ENCODE data around the gene GRB2. TPM values are rescaled to one million over a fixed set of nuclear protein-coding genes. Genes with fewer than 3 reads are reported as not detected.

Gene GRB2
- total RNA-seq, 2 experiments from 2014 or later, result 149 to 155 TPM

DNA sequence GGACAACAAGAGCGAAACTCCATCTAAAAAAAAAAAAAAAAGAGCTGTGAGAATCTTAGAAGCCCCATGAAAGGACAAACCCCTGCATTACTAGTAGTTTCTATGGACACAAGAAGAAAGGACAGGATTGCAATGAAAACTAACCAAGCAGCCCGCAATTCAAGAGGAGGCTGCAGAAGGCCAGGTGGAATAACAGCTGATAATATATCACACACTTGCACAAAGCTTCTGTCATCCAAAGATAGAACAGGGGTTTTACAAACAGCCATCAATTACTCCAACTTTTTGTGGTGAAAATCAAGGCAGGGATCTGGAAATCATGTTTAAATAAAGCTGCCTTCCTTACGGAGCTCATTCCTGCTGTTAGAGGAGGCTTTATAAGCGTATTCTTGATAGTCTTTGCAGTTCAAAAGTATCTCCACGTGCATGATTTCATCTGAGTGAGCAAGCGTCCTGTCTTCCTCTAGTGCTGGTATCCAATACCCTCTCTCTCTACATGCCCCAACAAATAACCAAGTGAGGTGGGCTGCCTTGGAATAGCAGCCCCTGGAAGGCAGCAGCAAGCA lies 27.8 kb upstream of the GRB2 start:
- no peak for DNase-seq
- no peak overlapping the region for H3K4me3 Mint-ChIP-seq
- H3K27me3 Mint-ChIP-seq, result peaks cover 23% of the 10 kb centered on the region
- POLR2A ChIA-PET, result interaction anchor here (0.7 kb wide), 1 partner anchor 537 kb away, joined by 3 read pairs; no protein-coding TSS in a partner anchor
- H3K36me3 Mint-ChIP-seq, result no peaks in the 10 kb centered on the region
- ATAC-seq (ENCODE audit: low read depth), result no peak
- H3K27ac Mint-ChIP-seq, result no peak overlapping the region
- H3K4me1 Mint-ChIP-seq, result peaks cover 12% of the 10 kb centered on the region
- no peaks in the 10 kb centered on the region for H3K9me3 Mint-ChIP-seq

GRCh38 chr17:75430159-75430974 lies 24.9 kb upstream of the GRB2 start:
- H3K9me3 Mint-ChIP-seq, result no peaks in the 10 kb centered on the region
- DNase-seq, result no peak
- no peak overlapping the region for H3K4me3 Mint-ChIP-seq
- H3K36me3 Mint-ChIP-seq, result no peaks in the 10 kb centered on the region
- H3K27me3 Mint-ChIP-seq, result peaks cover 22% of the 10 kb centered on the region
- H3K4me1 Mint-ChIP-seq, result peaks cover 15% of the 10 kb centered on the region
- no peak for ATAC-seq (ENCODE audit: low read depth)
- POLR2A ChIA-PET, result no interaction called here
- H3K27ac Mint-ChIP-seq, result no peak overlapping the region

- H3K27me3 Mint-ChIP-seq, result peaks cover 7% of the 10 kb centered on the region
- no peaks in the 10 kb centered on the region for H3K36me3 Mint-ChIP-seq
- DNase-seq (no peak), ATAC-seq (ENCODE audit: low read depth) (no peak)
- POLR2A ChIA-PET, result no interaction called here
- H3K4me3 Mint-ChIP-seq, result no peak overlapping the region
- no peak overlapping the region for H3K27ac Mint-ChIP-seq
- no peaks in the 10 kb centered on the region for H3K9me3 Mint-ChIP-seq
- peaks cover 11% of the 10 kb centered on the region for H3K4me1 Mint-ChIP-seq
Measured at GRCh38 chr17:75428543-75429469, 23.3 kb upstream of the GRB2 start.

DNA sequence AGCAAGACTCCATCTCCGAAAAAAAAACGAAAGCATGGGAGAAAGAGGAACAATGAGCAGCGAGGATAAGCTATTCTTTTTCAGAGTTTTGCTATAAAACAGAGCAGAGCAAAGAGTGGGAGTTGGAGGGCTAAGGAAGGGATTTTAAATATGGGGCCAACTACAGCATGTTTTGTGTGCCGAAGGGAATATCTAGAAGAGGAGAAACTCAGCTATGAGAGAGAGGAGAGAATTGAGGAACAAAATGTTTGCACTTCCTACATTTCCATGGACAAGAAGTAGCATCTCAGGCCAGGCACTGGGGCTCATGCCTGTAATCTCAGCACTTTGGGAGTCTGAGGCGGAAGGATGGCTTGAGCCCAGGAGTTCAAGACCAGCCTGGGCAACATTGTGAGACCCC lies 13.1 kb upstream of the GRB2 start:
- Mint-ChIP-seq H3K9me3 (no peaks in the 10 kb centered on the region), H3K4me3 (no peak overlapping the region), H3K27ac (no peak overlapping the region), H3K36me3 (no peaks in the 10 kb centered on the region), H3K4me1 (peaks cover 6% of the 10 kb centered on the region), H3K27me3 (peaks cover 21% of the 10 kb centered on the region)
- ATAC-seq (ENCODE audit: low read depth) (no peak), DNase-seq (no peak)
- POLR2A ChIA-PET, result no interaction called here

DNA sequence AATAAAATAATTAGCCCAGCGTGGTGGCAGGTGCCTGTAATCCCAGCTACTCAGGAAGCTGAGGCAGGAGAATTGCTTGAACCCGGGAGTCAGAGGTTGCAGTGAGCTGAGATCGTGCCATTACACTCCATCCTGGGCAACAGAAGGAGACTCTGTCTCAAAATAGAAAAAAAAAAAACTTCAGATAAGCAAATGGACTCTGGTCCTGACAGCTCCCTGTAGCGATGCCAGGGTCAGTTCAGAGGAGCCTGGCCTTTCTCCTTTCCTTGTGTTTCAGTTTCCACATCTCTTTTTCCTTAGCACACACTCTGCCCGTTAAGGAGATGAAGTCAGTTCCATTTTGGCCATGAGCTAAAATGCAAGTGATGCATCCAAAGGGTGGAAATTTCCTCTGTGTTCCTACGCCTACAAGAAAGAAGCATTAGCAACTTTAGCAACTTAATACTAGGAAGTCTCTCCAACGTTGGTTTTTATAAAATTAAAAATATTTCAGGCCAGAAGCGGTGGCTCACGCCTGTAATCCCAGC lies 11.6 kb upstream of the GRB2 start:
- Mint-ChIP-seq H3K4me1 (peaks cover 18% of the 10 kb centered on the region), H3K27ac (no peak overlapping the region), H3K27me3 (peaks cover 28% of the 10 kb centered on the region), H3K9me3 (no peaks in the 10 kb centered on the region), H3K36me3 (no peaks in the 10 kb centered on the region), H3K4me3 (no peak overlapping the region)
- no peak for DNase-seq
- POLR2A ChIA-PET, result no interaction called here
- no peak for ATAC-seq (ENCODE audit: low read depth)

- no peak overlapping the region for H3K4me3 Mint-ChIP-seq
- no peak for DNase-seq
- H3K27me3 Mint-ChIP-seq, result peaks cover 28% of the 10 kb centered on the region
- no peak for ATAC-seq (ENCODE audit: low read depth)
- no peaks in the 10 kb centered on the region for H3K9me3 Mint-ChIP-seq
- peaks cover 26% of the 10 kb centered on the region for H3K4me1 Mint-ChIP-seq
- H3K27ac Mint-ChIP-seq, result no peak overlapping the region
- POLR2A ChIA-PET, result no interaction called here
- H3K36me3 Mint-ChIP-seq, result no peaks in the 10 kb centered on the region
Measured at GRCh38 chr17:75416006-75416405, 10.5 kb upstream of the GRB2 start.

- Mint-ChIP-seq H3K4me3 (no peak overlapping the region), H3K27me3 (peaks cover 24% of the 10 kb centered on the region), H3K4me1 (peaks cover 31% of the 10 kb centered on the region), H3K9me3 (no peaks in the 10 kb centered on the region), H3K36me3 (no peaks in the 10 kb centered on the region), H3K27ac (no peak overlapping the region)
- POLR2A ChIA-PET, result interaction anchor here (1.2 kb wide), 1 partner anchor 143 kb away, joined by 9 read pairs; the partner anchor contains the start of gene MIF4GD
- DNase-seq (no peak), ATAC-seq (ENCODE audit: low read depth) (no peak)
Measured at GRCh38 chr17:75414488-75414887, 9.0 kb upstream of the GRB2 start.

DNA sequence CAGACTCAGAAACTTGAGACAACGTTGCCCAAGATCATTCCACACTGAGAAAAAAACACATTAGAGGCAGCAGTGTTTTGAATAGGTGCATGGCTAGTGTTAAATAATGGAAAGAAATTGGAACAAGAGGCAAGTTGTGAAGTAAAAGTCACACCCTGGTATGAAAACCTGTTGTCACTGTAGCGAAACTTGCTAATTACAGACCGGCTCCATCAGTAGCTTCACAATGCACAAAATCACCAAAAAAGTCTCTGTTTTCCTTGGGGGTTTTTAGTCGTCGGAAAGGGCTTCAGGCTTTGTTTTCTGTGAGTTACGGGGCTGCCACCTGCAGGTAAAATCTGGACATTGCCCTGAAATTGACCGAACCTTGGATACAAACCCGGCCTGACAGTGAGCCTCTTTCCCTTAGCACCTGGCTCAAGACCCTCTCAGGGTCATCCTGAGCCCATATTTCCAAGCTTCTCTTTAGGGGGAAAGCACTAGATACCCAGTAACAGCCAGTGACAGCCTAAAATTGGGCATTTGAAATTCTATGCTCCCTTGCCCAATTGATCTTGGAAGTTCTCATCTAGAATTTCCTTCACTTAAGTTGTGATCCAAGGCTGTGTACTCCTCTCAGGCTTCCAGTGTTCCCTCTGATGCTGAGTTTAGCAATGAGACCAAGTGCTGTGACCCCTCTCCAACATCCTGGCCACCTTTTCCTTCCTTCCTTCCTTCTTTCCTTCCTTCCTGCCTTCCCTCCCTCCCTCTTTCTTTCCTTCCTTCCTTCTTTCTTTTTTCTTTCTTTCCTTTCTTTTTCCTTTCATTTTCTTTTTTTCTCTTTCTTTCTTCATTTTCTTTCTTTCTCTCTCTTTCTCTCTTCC lies 7.2 kb upstream of the GRB2 start:
- H3K4me3 Mint-ChIP-seq, result peak overlapping the region; percentile 73
- POLR2A ChIA-PET, result interaction anchor here (0.7 to 1.8 kb wide), 7 partner anchors 90 to 241 kb away, joined by 3 to 12 read pairs (median 7); partner anchors contain the start of genes GGA3, MIF4GD, MRPS7 and SLC25A19
- peaks cover 19% of the 10 kb centered on the region for H3K27me3 Mint-ChIP-seq
- no peaks in the 10 kb centered on the region for H3K36me3 Mint-ChIP-seq
- H3K9me3 Mint-ChIP-seq, result no peaks in the 10 kb centered on the region
- peak; percentile 70 for ATAC-seq (ENCODE audit: low read depth)
- H3K27ac Mint-ChIP-seq, result peak overlapping the region; percentile 81
- peak; percentile 78 for DNase-seq
- peaks cover 28% of the 10 kb centered on the region for H3K4me1 Mint-ChIP-seq

GRCh38 chr17:75411328-75412067 lies 6.0 kb upstream of the GRB2 start:
- H3K9me3 Mint-ChIP-seq, result no peaks in the 10 kb centered on the region
- POLR2A ChIA-PET, result interaction anchor here (0.6 to 1.8 kb wide), 9 partner anchors 11 to 400 kb away, joined by 3 to 12 read pairs (median 5); partner anchors contain the start of genes GGA3, MIF4GD, MRPS7 and SLC25A19

GRCh38 chr17:75410141-75410540 lies 4.7 kb upstream of the GRB2 start:
- peaks cover 36% of the 10 kb centered on the region for H3K4me1 Mint-ChIP-seq
- POLR2A ChIA-PET, result interaction anchor here (1.0 kb wide), 1 partner anchor 9 kb away, joined by 3 read pairs; no protein-coding TSS in a partner anchor
- ATAC-seq (ENCODE audit: low read depth), result no peak
- peaks cover 13% of the 10 kb centered on the region for H3K27me3 Mint-ChIP-seq
- H3K4me3 Mint-ChIP-seq, result no peak overlapping the region
- peak overlapping the region; percentile 54 for H3K27ac Mint-ChIP-seq
- H3K9me3 Mint-ChIP-seq, result no peaks in the 10 kb centered on the region
- no peaks in the 10 kb centered on the region for H3K36me3 Mint-ChIP-seq
- no peak for DNase-seq

More at GRCh38 chr17:75411328-75412067, 6.0 kb upstream of the GRB2 start:
- H3K4me1 Mint-ChIP-seq, result peaks cover 31% of the 10 kb centered on the region
- H3K27ac Mint-ChIP-seq, result peak overlapping the region; percentile 81
- DNase-seq, result no peak
- peak overlapping the region; percentile 73 for H3K4me3 Mint-ChIP-seq
- peaks cover 19% of the 10 kb centered on the region for H3K27me3 Mint-ChIP-seq
- H3K36me3 Mint-ChIP-seq, result no peaks in the 10 kb centered on the region
- ATAC-seq (ENCODE audit: low read depth), result peak; percentile 44

- peaks cover 4% of the 10 kb centered on the region for H3K27me3 Mint-ChIP-seq
- H3K27ac Mint-ChIP-seq, result no peak overlapping the region
- H3K36me3 Mint-ChIP-seq, result peaks cover 6% of the 10 kb centered on the region
- ATAC-seq (ENCODE audit: low read depth), result no peak
- no peak for DNase-seq
- peaks cover 37% of the 10 kb centered on the region for H3K4me1 Mint-ChIP-seq
- POLR2A ChIA-PET, result interaction anchor here (0.7 to 1.1 kb wide), 3 partner anchors 70 to 373 kb away, joined by 3 to 5 read pairs (median 3); partner anchors contain the start of gene MIF4GD
- H3K9me3 Mint-ChIP-seq, result no peaks in the 10 kb centered on the region
- H3K4me3 Mint-ChIP-seq, result no peak overlapping the region
Measured at GRCh38 chr17:75407655-75408352, 2.3 kb upstream of the GRB2 start.

All from activated naive CD8-positive, alpha-beta T cell treated with anti-CD3 and anti-CD28 coated beads, Interleukin-2, amount 10 ng/mL, durations not matched to agents 7 days and 5 days (primary cell).